Measurements from ENCODE around the gene CLEC14A.

GRCh38 chr14:38205119-38205813, 50.6 kb downstream of the CLEC14A start:
- no peak for TF ChIP-seq CTCF (IDR thresholded peaks at IDR 0.05)
- no peak for TF ChIP-seq POLR2AphosphoS5 (IDR thresholded peaks at IDR 0.05; ENCODE audit: insufficient read depth in 1 of 2, low read depth in 1 of 2)
- no peak for TF ChIP-seq POLR2A (IDR thresholded peaks at IDR 0.05)

Data from vagina (tissue), 2 donors.